ENCODE results near the gene AXIN1.

The AXIN1 gene

DNA sequence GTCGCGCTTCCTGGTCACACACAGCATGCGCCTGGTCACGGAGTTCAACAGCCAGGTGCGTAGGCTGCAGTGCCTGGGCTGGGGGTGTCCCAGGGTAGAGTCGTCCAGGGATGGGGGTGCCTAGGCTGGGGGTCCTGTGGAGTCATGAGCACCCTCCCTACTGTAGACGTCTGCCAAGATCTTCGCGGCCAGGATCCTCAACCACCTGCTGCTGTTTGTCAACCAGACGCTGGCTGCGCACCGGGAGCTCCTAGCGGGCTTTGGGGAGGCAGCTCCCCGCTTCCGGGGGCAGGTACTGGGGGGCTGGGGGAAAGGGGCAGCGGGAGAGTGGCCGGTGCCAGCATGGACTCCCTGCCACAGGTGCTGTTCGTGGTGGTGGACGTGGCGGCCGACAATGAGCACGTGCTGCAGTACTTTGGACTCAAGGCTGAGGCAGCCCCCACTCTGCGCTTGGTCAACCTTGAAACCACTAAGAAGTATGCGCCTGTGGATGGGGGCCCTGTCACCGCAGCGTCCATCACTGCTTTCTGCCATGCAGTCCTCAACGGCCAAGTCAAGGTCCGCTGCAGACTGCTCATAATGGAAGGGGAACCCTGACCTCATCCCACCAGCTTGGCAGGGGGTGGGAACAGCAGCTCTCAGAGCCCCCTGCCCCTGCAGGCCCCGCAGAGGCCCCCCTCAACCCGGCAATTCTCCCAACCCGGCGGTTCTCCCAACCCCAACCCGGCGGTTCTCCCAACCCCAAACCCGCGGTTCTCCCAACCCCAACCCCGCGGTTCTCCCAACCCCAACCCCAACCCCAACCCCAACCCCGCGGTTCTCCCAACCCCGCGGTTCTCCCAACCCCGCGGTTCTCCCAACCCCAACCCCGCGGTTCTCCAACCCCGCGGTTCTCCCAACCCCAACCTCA, 67.1 kb downstream of the AXIN1 start:
- Histone ChIP-seq H3K27me3 (ENCODE audit: control insufficient read depth, insufficient read depth, low read length) (no peaks in the 10 kb centered on the region), H3K36me3 (ENCODE audit: control insufficient read depth, insufficient read depth, low read length) (no peaks in the 10 kb centered on the region), H3K4me1 (no peaks in the 10 kb centered on the region), H3K79me2 (no peaks in the 10 kb centered on the region), H3K27ac (no peak overlapping the region), H3K9ac (no peak overlapping the region), H3K9me3 (ENCODE audit: control insufficient read depth, low read length) (no peaks in the 10 kb centered on the region), H3K4me2 (ENCODE audit: low read length) (no peak overlapping the region), H2AFZ (no peak overlapping the region), H3K4me3 (ENCODE audit: low read depth, low read length) (no peak overlapping the region)
- TF ChIP-seq, protein P1, sequence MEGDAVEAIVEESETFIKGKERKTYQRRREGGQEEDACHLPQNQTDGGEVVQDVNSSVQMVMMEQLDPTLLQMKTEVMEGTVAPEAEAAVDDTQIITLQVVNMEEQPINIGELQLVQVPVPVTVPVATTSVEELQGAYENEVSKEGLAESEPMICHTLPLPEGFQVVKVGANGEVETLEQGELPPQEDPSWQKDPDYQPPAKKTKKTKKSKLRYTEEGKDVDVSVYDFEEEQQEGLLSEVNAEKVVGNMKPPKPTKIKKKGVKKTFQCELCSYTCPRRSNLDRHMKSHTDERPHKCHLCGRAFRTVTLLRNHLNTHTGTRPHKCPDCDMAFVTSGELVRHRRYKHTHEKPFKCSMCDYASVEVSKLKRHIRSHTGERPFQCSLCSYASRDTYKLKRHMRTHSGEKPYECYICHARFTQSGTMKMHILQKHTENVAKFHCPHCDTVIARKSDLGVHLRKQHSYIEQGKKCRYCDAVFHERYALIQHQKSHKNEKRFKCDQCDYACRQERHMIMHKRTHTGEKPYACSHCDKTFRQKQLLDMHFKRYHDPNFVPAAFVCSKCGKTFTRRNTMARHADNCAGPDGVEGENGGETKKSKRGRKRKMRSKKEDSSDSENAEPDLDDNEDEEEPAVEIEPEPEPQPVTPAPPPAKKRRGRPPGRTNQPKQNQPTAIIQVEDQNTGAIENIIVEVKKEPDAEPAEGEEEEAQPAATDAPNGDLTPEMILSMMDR (IDR thresholded peaks at IDR 0.05): no peak

DNA sequence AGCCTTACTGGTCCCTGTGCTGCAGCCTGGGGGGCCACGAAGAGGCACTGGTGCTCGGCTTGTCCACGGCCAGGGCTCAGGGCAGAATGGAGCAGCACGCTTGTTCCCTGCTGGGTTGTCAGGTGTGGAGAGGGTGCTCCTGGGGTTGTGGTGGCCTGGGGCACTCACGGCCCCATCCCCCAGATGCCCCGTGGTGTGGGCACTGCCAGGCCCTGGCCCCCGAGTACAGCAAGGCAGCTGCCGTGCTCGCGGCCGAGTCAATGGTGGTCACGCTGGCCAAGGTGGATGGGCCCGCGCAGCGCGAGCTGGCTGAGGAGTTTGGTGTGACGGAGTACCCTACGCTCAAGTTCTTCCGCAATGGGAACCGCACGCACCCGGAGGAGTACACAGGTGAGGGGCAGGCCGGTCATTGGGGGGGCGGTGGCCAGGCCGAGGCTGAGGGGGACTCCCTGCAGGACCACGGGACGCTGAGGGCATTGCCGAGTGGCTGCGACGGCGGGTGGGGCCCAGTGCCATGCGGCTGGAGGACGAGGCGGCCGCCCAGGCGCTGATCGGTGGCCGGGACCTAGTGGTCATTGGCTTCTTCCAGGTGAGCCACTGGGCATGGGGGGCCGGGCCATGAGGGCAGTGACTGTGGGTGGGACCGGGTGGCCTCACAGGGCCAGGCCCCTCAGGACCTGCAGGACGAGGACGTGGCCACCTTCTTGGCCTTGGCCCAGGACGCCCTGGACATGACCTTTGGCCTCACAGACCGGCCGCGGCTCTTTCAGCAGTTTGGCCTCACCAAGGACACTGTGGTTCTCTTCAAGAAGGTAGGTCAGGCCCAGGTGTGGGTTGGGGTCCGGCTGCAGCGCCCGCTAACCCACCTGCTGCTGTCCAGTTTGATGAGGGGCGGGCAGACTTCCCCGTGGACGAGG, 68.1 kb downstream of the AXIN1 start:
- Histone ChIP-seq H3K4me2 (ENCODE audit: low read length) (no peak overlapping the region), H3K27ac (no peak overlapping the region), H2AFZ (no peak overlapping the region), H3K79me2 (no peaks in the 10 kb centered on the region), H3K4me3 (ENCODE audit: low read depth, low read length) (no peak overlapping the region), H3K4me1 (no peaks in the 10 kb centered on the region), H3K9ac (no peak overlapping the region), H3K9me3 (ENCODE audit: control insufficient read depth, low read length) (no peaks in the 10 kb centered on the region), H3K27me3 (ENCODE audit: control insufficient read depth, insufficient read depth, low read length) (no peaks in the 10 kb centered on the region), H3K36me3 (ENCODE audit: control insufficient read depth, insufficient read depth, low read length) (no peaks in the 10 kb centered on the region)
- TF ChIP-seq, protein P1 (IDR thresholded peaks at IDR 0.05): no peak

DNA sequence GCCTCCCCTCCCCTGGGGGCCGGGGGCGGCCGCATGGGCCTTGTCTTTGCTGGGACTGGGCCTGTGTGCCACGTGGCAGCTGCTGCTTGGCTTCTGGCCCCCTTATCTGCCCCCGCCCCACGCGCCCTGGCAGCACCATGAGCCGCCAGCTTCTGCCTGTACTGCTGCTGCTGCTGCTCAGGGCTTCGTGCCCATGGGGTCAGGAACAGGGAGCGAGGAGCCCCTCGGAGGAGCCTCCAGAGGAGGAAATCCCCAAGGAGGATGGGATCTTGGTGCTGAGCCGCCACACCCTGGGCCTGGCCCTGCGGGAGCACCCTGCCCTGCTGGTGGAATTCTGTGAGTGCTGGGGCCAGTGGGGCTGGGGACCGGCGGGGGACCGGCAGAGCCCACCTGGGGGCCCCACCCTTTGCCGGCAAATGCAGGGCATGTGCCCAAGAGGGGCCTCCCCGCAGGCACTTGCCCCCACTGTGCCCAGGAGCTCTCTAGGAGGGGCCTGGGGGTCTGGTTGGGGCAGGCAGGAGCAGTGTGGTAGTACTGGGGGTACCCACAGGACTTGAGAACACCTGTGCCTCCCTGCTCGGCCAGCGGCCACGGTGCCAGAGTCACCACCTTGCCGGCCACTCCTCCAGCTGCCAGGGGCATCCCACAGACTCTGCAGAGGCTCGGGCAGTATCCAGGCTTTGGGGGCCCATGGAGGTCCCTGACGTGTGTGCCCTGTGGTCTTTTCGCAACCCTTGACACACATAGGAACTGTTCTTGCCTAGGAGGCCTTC, 69.3 kb downstream of the AXIN1 start, which contains the start of gene PDIA2:
PDIA2 (plus strand) TSS at position 132 of the 773 bp plus-strand sequence; CDS start at position 138, 6 bp downstream.
- H3K36me3 ChIP-seq (ENCODE audit: control insufficient read depth, insufficient read depth, low read length): no peaks in the 10 kb centered on the region
- no peak within 1 kb of the TSS for H3K9ac ChIP-seq
- TF ChIP-seq, protein P1 (IDR thresholded peaks at IDR 0.05): no peak

DNA sequence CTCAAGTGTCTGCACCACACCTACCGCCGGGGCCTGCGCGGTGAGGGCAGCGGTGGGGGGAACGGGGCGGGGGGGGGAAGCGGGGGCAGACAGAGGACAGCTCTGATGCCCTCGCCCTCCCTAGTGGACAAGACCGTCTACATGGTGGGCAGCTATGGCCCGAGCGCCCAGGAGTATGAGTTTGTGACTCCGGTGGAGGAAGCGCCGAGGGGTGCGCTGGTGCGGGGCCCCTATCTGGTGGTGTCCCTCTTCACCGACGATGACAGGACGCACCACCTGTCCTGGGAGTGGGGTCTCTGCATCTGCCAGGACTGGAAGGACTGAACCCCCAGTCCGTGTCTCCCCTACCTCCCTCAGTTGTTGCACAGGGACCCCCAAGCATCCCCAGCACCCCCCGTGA, 70.0 kb downstream of the AXIN1 start:
- H3K9me3 ChIP-seq (ENCODE audit: control insufficient read depth, low read length): no peaks in the 10 kb centered on the region
- H3K4me2 ChIP-seq (ENCODE audit: low read length): no peak overlapping the region
- no peak overlapping the region for H3K4me3 ChIP-seq (ENCODE audit: low read depth, low read length)
- no peaks in the 10 kb centered on the region for H3K27me3 ChIP-seq (ENCODE audit: control insufficient read depth, insufficient read depth, low read length)
- no peaks in the 10 kb centered on the region for H3K79me2 ChIP-seq
- H2AFZ ChIP-seq: no peak overlapping the region
- no peaks in the 10 kb centered on the region for H3K36me3 ChIP-seq (ENCODE audit: control insufficient read depth, insufficient read depth, low read length)
- TF ChIP-seq, protein P1 (IDR thresholded peaks at IDR 0.05): no peak
- no peaks in the 10 kb centered on the region for H3K4me1 ChIP-seq
- no peak overlapping the region for H3K9ac ChIP-seq
- no peak overlapping the region for H3K27ac ChIP-seq

More for the DNA sequence above, 69.3 kb downstream of the AXIN1 start, which contains the start of gene PDIA2:
- Histone ChIP-seq H3K4me3 (ENCODE audit: low read depth, low read length) (no peak within 1 kb of the TSS), H3K4me2 (ENCODE audit: low read length) (no peak within 1 kb of the TSS), H3K4me1 (no peaks in the 10 kb centered on the region), H3K27ac (no peak within 1 kb of the TSS), H3K9me3 (ENCODE audit: control insufficient read depth, low read length) (no peaks in the 10 kb centered on the region), H3K27me3 (ENCODE audit: control insufficient read depth, insufficient read depth, low read length) (no peaks in the 10 kb centered on the region), H3K79me2 (no peaks in the 10 kb centered on the region), H2AFZ (no peak within 1 kb of the TSS)

All from parathyroid adenoma (tissue), 2 donors.